Measurements from ENCODE around the gene RHBDF1.

DNA sequence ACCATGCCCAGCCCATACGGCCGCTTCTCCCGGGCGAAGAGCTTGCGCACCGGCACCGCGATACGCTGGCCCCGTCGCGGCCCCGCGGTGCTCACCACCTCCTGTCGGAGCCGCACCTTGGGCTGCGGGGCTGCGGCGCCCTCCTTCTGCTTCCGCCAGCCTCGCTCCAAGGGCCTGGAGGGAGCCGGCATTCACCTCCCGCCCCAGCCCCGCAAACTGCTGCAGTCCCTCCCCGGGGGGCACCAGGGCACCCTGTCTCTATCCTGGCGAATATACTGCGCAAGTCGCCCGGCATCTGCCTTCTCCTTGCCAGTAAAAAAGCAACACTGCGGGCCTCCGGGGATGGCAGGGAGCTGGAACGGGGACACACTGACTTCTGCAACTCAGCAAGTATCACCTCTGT, 10.6 kb downstream of the RHBDF1 start:
- TF ChIP-seq, protein P1, sequence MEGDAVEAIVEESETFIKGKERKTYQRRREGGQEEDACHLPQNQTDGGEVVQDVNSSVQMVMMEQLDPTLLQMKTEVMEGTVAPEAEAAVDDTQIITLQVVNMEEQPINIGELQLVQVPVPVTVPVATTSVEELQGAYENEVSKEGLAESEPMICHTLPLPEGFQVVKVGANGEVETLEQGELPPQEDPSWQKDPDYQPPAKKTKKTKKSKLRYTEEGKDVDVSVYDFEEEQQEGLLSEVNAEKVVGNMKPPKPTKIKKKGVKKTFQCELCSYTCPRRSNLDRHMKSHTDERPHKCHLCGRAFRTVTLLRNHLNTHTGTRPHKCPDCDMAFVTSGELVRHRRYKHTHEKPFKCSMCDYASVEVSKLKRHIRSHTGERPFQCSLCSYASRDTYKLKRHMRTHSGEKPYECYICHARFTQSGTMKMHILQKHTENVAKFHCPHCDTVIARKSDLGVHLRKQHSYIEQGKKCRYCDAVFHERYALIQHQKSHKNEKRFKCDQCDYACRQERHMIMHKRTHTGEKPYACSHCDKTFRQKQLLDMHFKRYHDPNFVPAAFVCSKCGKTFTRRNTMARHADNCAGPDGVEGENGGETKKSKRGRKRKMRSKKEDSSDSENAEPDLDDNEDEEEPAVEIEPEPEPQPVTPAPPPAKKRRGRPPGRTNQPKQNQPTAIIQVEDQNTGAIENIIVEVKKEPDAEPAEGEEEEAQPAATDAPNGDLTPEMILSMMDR (conservative IDR thresholded peaks at IDR 0.05; ENCODE audit: low read depth, low read length), result no peak
- no peak for TF ChIP-seq EZH2phosphoT487 (IDR thresholded peaks at IDR 0.05; ENCODE audit: borderline replicate concordance, low read length)
